Measurements from ENCODE around the gene SCLT1. TPM values are rescaled to one million over a fixed set of nuclear protein-coding genes. Genes with fewer than 3 reads are reported as not detected.

Gene SCLT1
- total and polyA plus RNA-seq, 2 of the 13 experiments (the other 11 are each of a cell fraction or from before 2014, with no cell fraction given), result 1.5 to 8.7 TPM

DNA sequence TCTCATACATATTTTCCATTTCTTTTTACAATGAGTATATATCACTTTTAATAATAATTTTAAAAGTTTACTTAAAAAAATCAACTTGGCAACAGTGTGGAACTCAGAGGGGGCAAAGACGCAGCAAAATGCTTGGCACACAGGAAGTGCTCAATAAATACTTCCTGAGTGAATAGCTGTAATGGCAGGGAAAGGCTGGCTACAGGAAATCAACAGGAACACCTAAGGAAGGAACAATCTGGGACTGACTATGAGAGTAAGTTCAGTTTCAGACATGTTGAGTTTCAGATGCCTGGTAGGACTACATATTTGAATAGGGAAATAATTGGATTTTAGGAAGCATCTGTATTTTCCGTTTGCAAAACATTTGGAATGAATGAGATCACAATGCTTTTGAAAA, 137.6 kb downstream of the SCLT1 start:
- in situ Hi-C loops (cut with HindIII; ENCODE audit: extremely low pct_ligation_motif_present, low pct_unique_long_range_greater_than_20kb) (no loop called here), intact Hi-C loops (cut with micrococcal nuclease; ENCODE audit: unreplicated experiment) (loop anchor here (5.0 kb wide), 1 partner anchor 142 kb away; the partner anchor contains the start of gene C4orf33)
- FAIRE-seq (no peak), ATAC-seq (no peak), DNase-seq (ENCODE audit: low spot score) (no peak)
- WGBS (ENCODE audit: low lambda C conversion rate), result 95% methylated on average over 2 of the region's 2 CpGs
- CTCF ChIA-PET (ENCODE audit: low intra/inter-chr PET ratio, low total read pairs), result no interaction called here
- H3K27me3 ChIP-seq (ENCODE audit: control insufficient read depth in 1 of 2, insufficient read depth in 2 of 2, low read length in 2 of 2), result no peaks in the 10 kb centered on the region
- no peak overlapping the region for H3K4me2 ChIP-seq (ENCODE audit: low read depth, low read length)
- no peaks in the 10 kb centered on the region for H3K79me2 ChIP-seq (ENCODE audit: insufficient read depth, low read length)
- TF ChIP-seq, protein P1, sequence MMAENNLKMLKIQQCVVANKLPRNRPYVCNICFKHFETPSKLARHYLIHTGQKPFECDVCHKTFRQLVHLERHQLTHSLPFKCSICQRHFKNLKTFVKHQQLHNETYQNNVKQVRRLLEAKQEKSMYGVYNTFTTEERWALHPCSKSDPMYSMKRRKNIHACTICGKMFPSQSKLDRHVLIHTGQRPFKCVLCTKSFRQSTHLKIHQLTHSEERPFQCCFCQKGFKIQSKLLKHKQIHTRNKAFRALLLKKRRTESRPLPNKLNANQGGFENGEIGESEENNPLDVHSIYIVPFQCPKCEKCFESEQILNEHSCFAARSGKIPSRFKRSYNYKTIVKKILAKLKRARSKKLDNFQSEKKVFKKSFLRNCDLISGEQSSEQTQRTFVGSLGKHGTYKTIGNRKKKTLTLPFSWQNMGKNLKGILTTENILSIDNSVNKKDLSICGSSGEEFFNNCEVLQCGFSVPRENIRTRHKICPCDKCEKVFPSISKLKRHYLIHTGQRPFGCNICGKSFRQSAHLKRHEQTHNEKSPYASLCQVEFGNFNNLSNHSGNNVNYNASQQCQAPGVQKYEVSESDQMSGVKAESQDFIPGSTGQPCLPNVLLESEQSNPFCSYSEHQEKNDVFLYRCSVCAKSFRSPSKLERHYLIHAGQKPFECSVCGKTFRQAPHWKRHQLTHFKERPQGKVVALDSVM (CRISPR knock-in tag; IDR thresholded peaks at IDR 0.05), result no peak
- TF ChIP-seq FOXM1 (CRISPR knock-in tag; IDR thresholded peaks at IDR 0.05) (no peak), TGIF2 (CRISPR knock-in tag; IDR thresholded peaks at IDR 0.05) (no peak), CHCHD3 (CRISPR knock-in tag; IDR thresholded peaks at IDR 0.05) (no peak)
- no peaks in the 10 kb centered on the region for H4K20me1 ChIP-seq (ENCODE audit: insufficient read depth, low read length)
- no peak overlapping the region for H3K4me3 ChIP-seq (replicated peaks in 1 of 3; ENCODE audit: insufficient read depth in 1 of 3, low read depth in 2 of 3, low read length in 3 of 3)
- no peaks in the 10 kb centered on the region for H3K9me3 ChIP-seq (ENCODE audit: low read length)
- no peaks in the 10 kb centered on the region for H3K36me3 ChIP-seq (replicated peaks in 1 of 2; ENCODE audit: control insufficient read depth in 1 of 2, insufficient read depth in 2 of 2, low read length in 2 of 2)
- H3K27ac ChIP-seq (ENCODE audit: extremely low read length, insufficient read depth, low read length), result no peak overlapping the region
- peaks cover 24% of the 10 kb centered on the region for H3K4me1 ChIP-seq (ENCODE audit: insufficient read depth, low read length)
- no TSS peak for BruUV-seq (replicated peaks)
- H2AFZ ChIP-seq (ENCODE audit: low read length), result no peak overlapping the region
- no peak overlapping the region for H3K9ac ChIP-seq (ENCODE audit: insufficient read depth, low read depth, low read length)
- POLR2A ChIA-PET, result no interaction called here

DNA sequence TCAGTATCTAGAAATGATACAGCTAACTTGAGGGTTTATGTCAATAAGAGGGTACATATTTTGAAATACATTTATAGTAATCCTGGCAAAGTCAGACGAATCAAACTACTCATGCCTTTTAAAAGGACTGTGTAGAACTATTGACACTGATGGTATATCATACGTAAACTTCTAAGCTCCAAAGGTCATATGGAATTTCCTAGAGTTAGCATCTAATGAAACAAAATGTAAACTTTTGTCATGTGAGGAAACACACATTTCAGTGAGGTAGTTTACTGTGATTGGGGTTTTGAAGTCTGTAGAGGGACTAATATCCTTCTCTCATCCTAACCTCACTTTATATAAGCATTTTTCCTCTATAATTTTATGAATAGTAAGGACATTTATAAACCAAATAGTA, 138.4 kb downstream of the SCLT1 start:
- CTCF ChIA-PET (ENCODE audit: low intra/inter-chr PET ratio, low total read pairs), result no interaction called here
- no peak for TF ChIP-seq ZNF615 (CRISPR knock-in tag; IDR thresholded peaks at IDR 0.05; ENCODE audit: borderline replicate concordance)
- no peak for TF ChIP-seq NR2C2 (CRISPR knock-in tag; IDR thresholded peaks at IDR 0.05; ENCODE audit: borderline replicate concordance)
- TF ChIP-seq HNRNPL (IDR thresholded peaks at IDR 0.05; ENCODE audit: low read depth, low read length), result no peak
- no peak for TF ChIP-seq MLLT10 (CRISPR knock-in tag; IDR thresholded peaks at IDR 0.05)
- TF ChIP-seq ZNF44 (CRISPR knock-in tag; IDR thresholded peaks at IDR 0.05), result no peak
- TF ChIP-seq ZNF432 (CRISPR knock-in tag; IDR thresholded peaks at IDR 0.05; ENCODE audit: borderline replicate concordance), result no peak
- no peak for TF ChIP-seq STAT5B (CRISPR knock-in tag; IDR thresholded peaks at IDR 0.05)
- peak; percentile 94 for TF ChIP-seq BCL6 (CRISPR knock-in tag; IDR thresholded peaks at IDR 0.05)
- no peak for TF ChIP-seq PHB2 (IDR thresholded peaks at IDR 0.05; ENCODE audit: partially characterized antibody)
- no peak for TF ChIP-seq SNRNP70 (IDR thresholded peaks at IDR 0.05; ENCODE audit: low read depth, low read length)
- TF ChIP-seq ZNF367 (CRISPR knock-in tag; IDR thresholded peaks at IDR 0.05; ENCODE audit: borderline replicate concordance), result no peak
- TF ChIP-seq ZNF746 (CRISPR knock-in tag; IDR thresholded peaks at IDR 0.05), result no peak
- no peak for TF ChIP-seq FOXP1 (IDR thresholded peaks at IDR 0.05)
- peak; percentile 28; the same call in 1 of the 2 replicates for TF ChIP-seq FOXP1 (CRISPR knock-in tag; IDR thresholded peaks at IDR 0.05)

More for the DNA sequence above, 138.4 kb downstream of the SCLT1 start:
- POLR2A ChIA-PET, result no interaction called here
- Histone ChIP-seq H3K4me2 (ENCODE audit: low read depth, low read length) (no peak overlapping the region), H4K20me1 (ENCODE audit: insufficient read depth, low read length) (no peaks in the 10 kb centered on the region), H3K79me2 (ENCODE audit: insufficient read depth, low read length) (no peaks in the 10 kb centered on the region), H2AFZ (ENCODE audit: low read length) (no peak overlapping the region), H3K4me1 (ENCODE audit: insufficient read depth, low read length) (peaks cover 24% of the 10 kb centered on the region), H3K27me3 (ENCODE audit: control insufficient read depth in 1 of 2, insufficient read depth in 2 of 2, low read length in 2 of 2) (no peaks in the 10 kb centered on the region), H3K36me3 (replicated peaks in 1 of 2; ENCODE audit: control insufficient read depth in 1 of 2, insufficient read depth in 2 of 2, low read length in 2 of 2) (no peaks in the 10 kb centered on the region), H3K4me3 (replicated peaks in 1 of 3; ENCODE audit: insufficient read depth in 1 of 3, low read depth in 2 of 3, low read length in 3 of 3) (no peak overlapping the region), H3K9ac (ENCODE audit: insufficient read depth, low read depth, low read length) (no peak overlapping the region), H3K9me3 (ENCODE audit: low read length) (no peaks in the 10 kb centered on the region), H3K27ac (ENCODE audit: extremely low read length, insufficient read depth, low read length) (no peak overlapping the region)
- FAIRE-seq, result no peak
- no peak for ATAC-seq
- DNase-seq (ENCODE audit: low spot score), result peak; percentile 44
- intact Hi-C loops (cut with micrococcal nuclease; ENCODE audit: unreplicated experiment), result loop anchor here (5.0 kb wide), 1 partner anchor 142 kb away; the partner anchor contains the start of gene C4orf33
- in situ Hi-C loops (cut with HindIII; ENCODE audit: extremely low pct_ligation_motif_present, low pct_unique_long_range_greater_than_20kb), result no loop called here
- BruUV-seq (replicated peaks), result no TSS peak
- 45% methylated on average over 2 of the region's 2 CpGs for WGBS (ENCODE audit: low lambda C conversion rate)

Data from HepG2 (cell line).